ENCODE measurements around the gene KIF24. TPM values are rescaled to one million over a fixed set of nuclear protein-coding genes. Genes with fewer than 3 reads are reported as not detected.
"Not testable (repeated sequence)": the region's sequence is repeated elsewhere in the genome, so short reads cannot be mapped to it uniquely, and the experiment has no call there.

Gene KIF24
- total and polyA plus RNA-seq, 4 donors = 2.8 to 5.3 (median 3.9) TPM

- no peaks in the 10 kb centered on the region for H3K36me3 ChIP-seq (ENCODE audit: control insufficient read depth, insufficient read depth, low read length)
- H3K9me3 ChIP-seq (ENCODE audit: control insufficient read depth, insufficient read depth, low read length) = no peaks in the 10 kb centered on the region
- no peaks in the 10 kb centered on the region for H3K27me3 ChIP-seq (ENCODE audit: control insufficient read depth, insufficient read depth, low read length)
- no peak overlapping the region for H3K4me3 ChIP-seq (ENCODE audit: low read depth, low read length)
- WGBS (ENCODE audit: insufficient coverage) = 100% methylated on average over 1 of the region's 1 CpG
- no peak overlapping the region for H3K27ac ChIP-seq (ENCODE audit: low read depth, low read length)
- H3K4me1 ChIP-seq (ENCODE audit: control insufficient read depth, insufficient read depth, low read length) = no peaks in the 10 kb centered on the region
- DNase-seq (ENCODE audit: low read depth in 4 of 6, low spot score in 6 of 6) = no peak
These were observed 18.9 kb downstream of the KIF24 start for GRCh38 chr9:34310215-34310614.

- not testable (repeated sequence) for H3K4me1 ChIP-seq (ENCODE audit: control insufficient read depth, insufficient read depth, low read length); H3K4me3 ChIP-seq (ENCODE audit: low read depth, low read length); H3K9me3 ChIP-seq (ENCODE audit: control insufficient read depth, insufficient read depth, low read length); DNase-seq (ENCODE audit: low read depth in 4 of 6, low spot score in 6 of 6); H3K27ac ChIP-seq (ENCODE audit: low read depth, low read length); H3K27me3 ChIP-seq (ENCODE audit: control insufficient read depth, insufficient read depth, low read length); H3K36me3 ChIP-seq (ENCODE audit: control insufficient read depth, insufficient read depth, low read length)
- WGBS (ENCODE audit: insufficient coverage) = 94% methylated on average over 3 of the region's 3 CpGs
These were observed 20.8 kb downstream of the KIF24 start for GRCh38 chr9:34308316-34308715.

GRCh38 chr9:34301064-34301463, 28.0 kb downstream of the KIF24 start:
- not testable (repeated sequence) for H3K4me3 ChIP-seq (ENCODE audit: low read depth, low read length); H3K27ac ChIP-seq (ENCODE audit: low read depth, low read length); H3K9me3 ChIP-seq (ENCODE audit: control insufficient read depth, insufficient read depth, low read length); H3K4me1 ChIP-seq (ENCODE audit: control insufficient read depth, insufficient read depth, low read length); H3K27me3 ChIP-seq (ENCODE audit: control insufficient read depth, insufficient read depth, low read length); DNase-seq (ENCODE audit: low read depth in 4 of 6, low spot score in 6 of 6); H3K36me3 ChIP-seq (ENCODE audit: control insufficient read depth, insufficient read depth, low read length)
- 92% methylated on average over 3 of the region's 7 CpGs for WGBS (ENCODE audit: insufficient coverage)

- DNase-seq (ENCODE audit: low read depth in 4 of 6, low spot score in 6 of 6) = no peak
- H3K27ac ChIP-seq (ENCODE audit: low read depth, low read length) = no peak overlapping the region
- H3K9me3 ChIP-seq (ENCODE audit: control insufficient read depth, insufficient read depth, low read length) = no peaks in the 10 kb centered on the region
- H3K4me3 ChIP-seq (ENCODE audit: low read depth, low read length) = no peak overlapping the region
- H3K36me3 ChIP-seq (ENCODE audit: control insufficient read depth, insufficient read depth, low read length) = no peaks in the 10 kb centered on the region
- no peaks in the 10 kb centered on the region for H3K4me1 ChIP-seq (ENCODE audit: control insufficient read depth, insufficient read depth, low read length)
- no CpG with 5 or more reads among the region's 2 CpGs for WGBS (ENCODE audit: insufficient coverage)
- no peaks in the 10 kb centered on the region for H3K27me3 ChIP-seq (ENCODE audit: control insufficient read depth, insufficient read depth, low read length)
These were observed 36.5 kb downstream of the KIF24 start for GRCh38 chr9:34292552-34292951.

- no peaks in the 10 kb centered on the region for H3K36me3 ChIP-seq (ENCODE audit: control insufficient read depth, insufficient read depth, low read length)
- 100% methylated on average over 2 of the region's 2 CpGs for WGBS (ENCODE audit: insufficient coverage)
- H3K27me3 ChIP-seq (ENCODE audit: control insufficient read depth, insufficient read depth, low read length) = no peaks in the 10 kb centered on the region
- H3K9me3 ChIP-seq (ENCODE audit: control insufficient read depth, insufficient read depth, low read length) = no peaks in the 10 kb centered on the region
- no peaks in the 10 kb centered on the region for H3K4me1 ChIP-seq (ENCODE audit: control insufficient read depth, insufficient read depth, low read length)
- no peak for DNase-seq (ENCODE audit: low read depth in 4 of 6, low spot score in 6 of 6)
- no peak overlapping the region for H3K4me3 ChIP-seq (ENCODE audit: low read depth, low read length)
- no peak overlapping the region for H3K27ac ChIP-seq (ENCODE audit: low read depth, low read length)
These were observed 37.6 kb downstream of the KIF24 start for GRCh38 chr9:34291423-34291822.

GRCh38 chr9:34291023-34291422, 38.0 kb downstream of the KIF24 start:
- Histone ChIP-seq H3K27me3 (ENCODE audit: control insufficient read depth, insufficient read depth, low read length) (no peaks in the 10 kb centered on the region), H3K27ac (ENCODE audit: low read depth, low read length) (no peak overlapping the region), H3K36me3 (ENCODE audit: control insufficient read depth, insufficient read depth, low read length) (no peaks in the 10 kb centered on the region), H3K9me3 (ENCODE audit: control insufficient read depth, insufficient read depth, low read length) (no peaks in the 10 kb centered on the region), H3K4me3 (ENCODE audit: low read depth, low read length) (no peak overlapping the region), H3K4me1 (ENCODE audit: control insufficient read depth, insufficient read depth, low read length) (no peaks in the 10 kb centered on the region)
- WGBS (ENCODE audit: insufficient coverage) = 100% methylated on average over 1 of the region's 2 CpGs
- no peak for DNase-seq (ENCODE audit: low read depth in 4 of 6, low spot score in 6 of 6)

- Histone ChIP-seq H3K4me3 (ENCODE audit: low read depth, low read length) (no peak overlapping the region), H3K9me3 (ENCODE audit: control insufficient read depth, insufficient read depth, low read length) (no peaks in the 10 kb centered on the region), H3K27ac (ENCODE audit: low read depth, low read length) (no peak overlapping the region), H3K4me1 (ENCODE audit: control insufficient read depth, insufficient read depth, low read length) (no peaks in the 10 kb centered on the region), H3K36me3 (ENCODE audit: control insufficient read depth, insufficient read depth, low read length) (no peaks in the 10 kb centered on the region), H3K27me3 (ENCODE audit: control insufficient read depth, insufficient read depth, low read length) (no peaks in the 10 kb centered on the region)
- 100% methylated on average over 2 of the region's 2 CpGs for WGBS (ENCODE audit: insufficient coverage)
- no peak for DNase-seq (ENCODE audit: low read depth in 4 of 6, low spot score in 6 of 6)
These were observed 39.9 kb downstream of the KIF24 start for GRCh38 chr9:34289159-34289558.

- DNase-seq (ENCODE audit: low read depth in 4 of 6, low spot score in 6 of 6) = no peak
- Histone ChIP-seq H3K4me3 (ENCODE audit: low read depth, low read length) (no peak overlapping the region), H3K27ac (ENCODE audit: low read depth, low read length) (no peak overlapping the region), H3K9me3 (ENCODE audit: control insufficient read depth, insufficient read depth, low read length) (no peaks in the 10 kb centered on the region), H3K36me3 (ENCODE audit: control insufficient read depth, insufficient read depth, low read length) (no peaks in the 10 kb centered on the region), H3K27me3 (ENCODE audit: control insufficient read depth, insufficient read depth, low read length) (no peaks in the 10 kb centered on the region), H3K4me1 (ENCODE audit: control insufficient read depth, insufficient read depth, low read length) (no peaks in the 10 kb centered on the region)
- WGBS (ENCODE audit: insufficient coverage) = 86% methylated on average over 1 of the region's 1 CpG
These were observed 47.0 kb downstream of the KIF24 start for GRCh38 chr9:34282096-34282495.

- WGBS (ENCODE audit: insufficient coverage) = 90% methylated on average over 3 of the region's 3 CpGs
- no peaks in the 10 kb centered on the region for H3K36me3 ChIP-seq (ENCODE audit: control insufficient read depth, insufficient read depth, low read length)
- H3K4me3 ChIP-seq (ENCODE audit: low read depth, low read length) = no peak overlapping the region
- H3K27me3 ChIP-seq (ENCODE audit: control insufficient read depth, insufficient read depth, low read length) = no peaks in the 10 kb centered on the region
- H3K4me1 ChIP-seq (ENCODE audit: control insufficient read depth, insufficient read depth, low read length) = no peaks in the 10 kb centered on the region
- H3K9me3 ChIP-seq (ENCODE audit: control insufficient read depth, insufficient read depth, low read length) = no peaks in the 10 kb centered on the region
- H3K27ac ChIP-seq (ENCODE audit: low read depth, low read length) = no peak overlapping the region
- no peak for DNase-seq (ENCODE audit: low read depth in 4 of 6, low spot score in 6 of 6)
These were observed 49.7 kb downstream of the KIF24 start for GRCh38 chr9:34279411-34279810.

Measured in spinal cord (tissue), 10 donors.